H1 (cell line): ENCODE measurements around the gene PRDX2. TPM values are rescaled to one million over a fixed set of nuclear protein-coding genes. Genes with fewer than 3 reads are reported as not detected.

Experiments
- CTCF ChIA-PET: fragments of 300-600 bp; sonication (Branson Sonifier 250); formaldehyde crosslinking; loops from one replicate; lab custom pipeline; 2021; ENCODE audit not compliant: partially characterized antibody; lab: Charles Lee
- POLR2A ChIA-PET: fragments of 300-600 bp; sonication (Branson Sonifier 250); formaldehyde crosslinking; loops from one replicate; lab custom pipeline; 2021; ENCODE audit warnings: inconsistent platforms; ENCODE audit not compliant: partially characterized antibody; lab: Charles Lee
- DNase-seq, 2 experiments: peaks; one replicate each; pipeline versions ENCODE4 v3.0.0 to v3.0.0-alpha.2; 2010 to 2022; ENCODE audit warnings: low spot score in 2 of 2, low read depth in 1 of 2, mixed read lengths in 1 of 2
- FAIRE-seq: peaks from 2 replicates; lab custom pipeline; 2011; peaks lifted over from hg19 to GRCh38; lab: Jason Lieb, UNC
- H2AFZ ChIP-seq: 2 replicates; pipeline ENCODE4 v1.8.1; 2012; ENCODE audit warnings: low read length, inconsistent platforms
- H2AK5ac ChIP-seq: 2 replicates; pipeline ENCODE4 v1.6.1; 2013; ENCODE audit warnings: low read depth, low read length
- H2BK120ac ChIP-seq: replicated peaks from 2 replicates; pipeline ENCODE3; 2013; ENCODE audit warnings: low read depth, low read length, inconsistent platforms
- H2BK12ac ChIP-seq: 2 replicates; pipeline ENCODE4 v1.6.1; 2013; ENCODE audit warnings: low read depth, low read length
- H2BK15ac ChIP-seq: 2 replicates; pipeline ENCODE4 v1.6.1; 2013; ENCODE audit warnings: low read length
- H2BK20ac ChIP-seq: 2 replicates; pipeline ENCODE4 v1.6.1; 2013; ENCODE audit warnings: low read length
- H2BK5ac ChIP-seq: 2 replicates; pipeline ENCODE4 v1.6.1; 2013; ENCODE audit warnings: low read depth, low read length
- H3K14ac ChIP-seq: 2 replicates; pipeline ENCODE4 v1.6.1; 2013; ENCODE audit warnings: inconsistent platforms; ENCODE audit not compliant: insufficient read length
- H3K18ac ChIP-seq: 2 replicates; pipeline ENCODE4 v1.6.1; 2013; ENCODE audit warnings: low read length; ENCODE audit errors: extremely low read depth
- H3K23ac ChIP-seq: 2 replicates; pipeline ENCODE4 v1.6.1; 2013; ENCODE audit warnings: inconsistent platforms; ENCODE audit not compliant: insufficient read length
- H3K23me2 ChIP-seq: 2 replicates; pipeline ENCODE4 v1.6.1; 2013; ENCODE audit warnings: low read depth, low read length
- H3K27ac ChIP-seq: 2 replicates; pipeline ENCODE4 v1.6.1; 2011; ENCODE audit warnings: low read depth, low read length, inconsistent platforms
- H3K27me3 ChIP-seq, 4 experiments: replicated peaks in 1 of 4; 1 replicate in 1 of 4; 2 replicates in 3 of 4; pipeline versions ENCODE4 v1.6.1 to v1.8.1; 2011 to 2013; ENCODE audit warnings: low read length in 3 of 4, mild to moderate bottlenecking in 3 of 4, inconsistent platforms in 2 of 4, mixed read lengths in 2 of 4, moderate library complexity in 1 of 4; ENCODE audit not compliant: control insufficient read depth in 3 of 4, insufficient read depth in 3 of 4; ENCODE audit errors: extremely low read depth in 1 of 4
- H3K36me3 ChIP-seq, 4 experiments: 2 replicates each; pipeline versions ENCODE4 v1.6.1 to v1.8.1; 2011 to 2013; ENCODE audit warnings: mild to moderate bottlenecking in 4 of 4, low read length in 3 of 4, moderate library complexity in 2 of 4, control low read depth in 1 of 4, inconsistent platforms in 1 of 4; ENCODE audit not compliant: insufficient read depth in 4 of 4, control insufficient read depth in 2 of 4
- H3K4ac ChIP-seq: replicated peaks from 2 replicates; pipeline ENCODE3; 2013; ENCODE audit warnings: low read length, low read depth, mixed read lengths, inconsistent platforms; ENCODE audit not compliant: insufficient read length
- H3K4me1 ChIP-seq, 4 experiments: replicated peaks in 1 of 4; 1 replicate in 1 of 4; 2 replicates in 3 of 4; pipeline versions ENCODE4 v1.6.1 to v1.8.1; 2011 to 2013; ENCODE audit warnings: low read length in 3 of 4, inconsistent platforms in 2 of 4, mixed read lengths in 1 of 4; ENCODE audit not compliant: insufficient read depth in 4 of 4, control insufficient read depth in 3 of 4
- H3K4me2 ChIP-seq, 2 experiments: 2 replicates each; pipeline versions ENCODE4 v1.6.1 to v1.8.1; 2011 to 2013; ENCODE audit warnings: low read depth in 2 of 2, low read length in 2 of 2, control low read depth in 1 of 2, inconsistent platforms in 1 of 2, mild to moderate bottlenecking in 1 of 2; ENCODE audit not compliant: insufficient read depth in 1 of 2
- H3K4me3 ChIP-seq, 4 experiments: fragments of 200-600, 300-600 bp in 1 of 4; sonication (generic), shearing (Covaris generic), sonication (Bioruptor Twin) in 1 of 4; 2 replicates each; pipeline versions ENCODE4 v1.5.1 to v1.8.1; 2011 to 2016; ENCODE audit warnings: low read length in 4 of 4, low read depth in 3 of 4, control low read depth in 2 of 4, inconsistent platforms in 2 of 4, mild to moderate bottlenecking in 2 of 4, mixed read lengths in 1 of 4, moderate library complexity in 1 of 4; ENCODE audit not compliant: insufficient read depth in 2 of 4; ENCODE audit errors: extremely low read depth in 1 of 4
- H3K56ac ChIP-seq: replicated peaks from 2 replicates; pipeline ENCODE3; 2013; ENCODE audit warnings: low read depth, mild to moderate bottlenecking, mixed read lengths, low read length, inconsistent platforms; ENCODE audit not compliant: insufficient read length
- H3K79me1 ChIP-seq: 2 replicates; pipeline ENCODE4 v1.6.1; 2013; ENCODE audit warnings: low read depth, low read length, control low read depth
- H3K79me2 ChIP-seq, 2 experiments: 2 replicates each; pipeline versions ENCODE4 v1.6.1 to v1.8.1; 2012 to 2013; ENCODE audit warnings: low read length in 2 of 2, mild to moderate bottlenecking in 2 of 2, inconsistent platforms in 1 of 2; ENCODE audit not compliant: insufficient read depth in 2 of 2, control insufficient read depth in 1 of 2
- H3K9ac ChIP-seq, 4 experiments: replicated peaks in 1 of 4; 1 replicate in 1 of 4; 2 replicates in 3 of 4; pipeline versions ENCODE4 v1.6.1 to v1.8.1; 2011 to 2013; ENCODE audit warnings: low read depth in 3 of 4, low read length in 3 of 4, control low read depth in 2 of 4, mild to moderate bottlenecking in 2 of 4, moderate library complexity in 2 of 4, inconsistent platforms in 1 of 4; ENCODE audit errors: extremely low read depth in 1 of 4
- H3K9me3 ChIP-seq, 2 experiments: 2 replicates each; pipeline versions ENCODE4 v1.6.1 to v1.8.1; 2012 to 2013; ENCODE audit warnings: mild to moderate bottlenecking in 2 of 2, moderate library complexity in 2 of 2, control low read depth in 1 of 2, inconsistent platforms in 1 of 2, low read depth in 1 of 2, low read length in 1 of 2, mixed read lengths in 1 of 2; ENCODE audit not compliant: insufficient read depth in 2 of 2
- H4K20me1 ChIP-seq, 2 experiments: replicated peaks in 1 of 2; 2 replicates each; pipeline versions ENCODE3 to v1.8.1; 2011 to 2013; ENCODE audit warnings: inconsistent platforms in 2 of 2, low read length in 2 of 2, mild to moderate bottlenecking in 1 of 2; ENCODE audit not compliant: insufficient read depth in 2 of 2, control insufficient read depth in 1 of 2
- H4K5ac ChIP-seq: 2 replicates; pipeline ENCODE4 v1.6.1; 2013; ENCODE audit warnings: low read length, low read depth, mixed read lengths, inconsistent platforms; ENCODE audit not compliant: insufficient read length
- H4K8ac ChIP-seq: 2 replicates; pipeline ENCODE4 v1.8.0; 2013; ENCODE audit warnings: mild to moderate bottlenecking, moderate library complexity, low read length, inconsistent platforms; ENCODE audit not compliant: insufficient read depth; ENCODE audit errors: extremely low read depth
- H4K91ac ChIP-seq: replicated peaks from 2 replicates; pipeline ENCODE3; 2013; ENCODE audit warnings: low read length, mixed read lengths, inconsistent platforms; ENCODE audit not compliant: insufficient read length
- CBX5 ChIP-seq: fragments of 300-800, 300-1000 bp; sonication (generic); IDR thresholded peaks from 2 replicates; pipeline ENCODE4 v1.7.1; 2016; ENCODE audit warnings: antibody characterized with exemption, low read length, low read depth
- KDM4A ChIP-seq: IDR thresholded peaks from one replicate; pipeline ENCODE4 v1.7.1; 2012; ENCODE audit warnings: low read depth, mild to moderate bottlenecking, moderate library complexity, low read length, inconsistent platforms; ENCODE audit not compliant: severe bottlenecking
- RBBP5 ChIP-seq: IDR thresholded peaks from 2 replicates; pipeline ENCODE4 v1.7.1; 2012; ENCODE audit warnings: low read depth, mild to moderate bottlenecking, inconsistent platforms, low read length, moderate library complexity, borderline replicate concordance
- RXRA ChIP-seq: IDR thresholded peaks from 2 replicates; pipeline ENCODE4 v1.6.1; 2011; ENCODE audit warnings: low read depth, mild to moderate bottlenecking, low read length, moderate library complexity; ENCODE audit not compliant: insufficient read depth
- SAP30 ChIP-seq: fragments of 300-600 bp; sonication (generic); IDR thresholded peaks from 2 replicates; pipeline ENCODE4 v1.7.1; 2012; ENCODE audit warnings: low read length, moderate library complexity, mild to moderate bottlenecking, inconsistent platforms; ENCODE audit not compliant: insufficient read depth, insufficient replicate concordance
- TEAD4 ChIP-seq: IDR thresholded peaks from 2 replicates; pipeline ENCODE4 v1.6.1; 2012; ENCODE audit warnings: low read depth, low read length, inconsistent platforms, mixed read lengths
- WGBS, 2 experiments: shearing (Covaris generic) in 1 of 2; methylation state at CpG; one replicate each; pipeline versions ENCODE4 v1.1.6 to v1.1.7; 2013 to 2015; ENCODE audit warnings: low lambda C conversion rate in 2 of 2, mixed read lengths in 2 of 2, inconsistent platforms in 1 of 2, low coverage in 1 of 2, missing lambda C conversion rate in 1 of 2; ENCODE audit not compliant: insufficient replicate concordance in 2 of 2, insufficient coverage in 1 of 2, insufficient read length in 1 of 2; ENCODE audit errors: extremely low coverage in 1 of 2, missing lambda C conversion rate in 1 of 2; 5-methylcytosine and 5-hydroxymethylcytosine counted together
- polyA plus RNA-seq, 7 experiments: library from polyadenylated mRNA; depleted of rRNA in 3 of 7; stranded (reverse) in 5 of 7; unstranded in 2 of 7; fragments of >200 nt in 5 of 7; fragments of 200-250 nt in 2 of 7; gene quantifications; 1 replicate in 5 of 7; 2 replicates in 1 of 7; 4 replicates in 1 of 7; pipeline versions ENCODE4 v1.2.1 to v1.2.3, GENCODE V29; 2011 to 2013; ENCODE audit warnings: missing spikeins in 2 of 7, mixed read lengths in 2 of 7
- total RNA-seq: library from RNA; stranded (reverse); fragmentation: NEBNext Ultra II Directional; extraction: Animal tissue kit (Norgen Biotek cat#: 25700); gene quantifications from 2 replicates; pipeline ENCODE4 v1.2.1, GENCODE V29; 2021
- TF ChIP-seq, protein P1 (sequence below): IDR thresholded peaks from 2 replicates; pipeline ENCODE4 v1.6.1; 2011; ENCODE audit warnings: low read length, improper control_type of control experiment

The PRDX2 gene
- total and polyA plus RNA-seq, 2 of the 8 experiments (the other 6 are each of a cell fraction or from before 2014, with no cell fraction given) = 380 to 748 TPM

DNA sequence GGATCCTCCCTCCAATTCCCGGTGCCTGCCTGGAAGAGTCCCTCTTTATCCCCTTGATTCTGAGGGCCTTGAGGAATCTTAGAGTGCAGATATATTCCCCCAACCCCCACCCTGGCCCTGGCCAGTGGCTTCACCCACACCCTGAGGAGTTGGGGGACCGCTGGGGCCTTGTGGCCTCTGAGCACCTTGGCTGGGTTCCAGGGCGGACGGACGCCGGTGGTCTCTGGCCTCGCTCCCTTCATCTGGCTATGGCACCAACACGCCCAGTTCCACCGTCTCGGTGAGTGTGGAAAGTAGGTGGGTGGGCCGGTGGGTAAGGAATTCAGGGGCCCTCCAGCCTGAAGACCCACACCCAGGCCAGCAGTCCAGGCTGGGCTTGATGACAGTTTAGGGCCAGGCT lies 41.7 kb upstream of the PRDX2 start:
- peaks cover 0 to 9% of the 10 kb centered on the region in 2 experiments; a peak in 2 of 4 replicates for H3K79me2 ChIP-seq
- H2AFZ ChIP-seq = no peak overlapping the region
- peaks cover 8 to 24% of the 10 kb centered on the region in 2 experiments for H4K20me1 ChIP-seq
- peaks cover 6 to 31% (median 10%) of the 10 kb centered on the region in 4 experiments for H3K4me1 ChIP-seq
- CTCF ChIA-PET = no interaction called here
- no peaks in the 10 kb centered on the region for H3K9me3 ChIP-seq
- POLR2A ChIA-PET = no interaction called here
- no peak overlapping the region for H2BK120ac ChIP-seq
- H2BK15ac ChIP-seq = no peak overlapping the region
- H3K79me1 ChIP-seq = peaks cover 11% of the 10 kb centered on the region
- TF ChIP-seq SAP30 (no peak), KDM4A (no peak), CBX5 (no peak), TEAD4 (no peak), RBBP5 (no peak), RXRA (no peak)
- TF ChIP-seq, protein P1, sequence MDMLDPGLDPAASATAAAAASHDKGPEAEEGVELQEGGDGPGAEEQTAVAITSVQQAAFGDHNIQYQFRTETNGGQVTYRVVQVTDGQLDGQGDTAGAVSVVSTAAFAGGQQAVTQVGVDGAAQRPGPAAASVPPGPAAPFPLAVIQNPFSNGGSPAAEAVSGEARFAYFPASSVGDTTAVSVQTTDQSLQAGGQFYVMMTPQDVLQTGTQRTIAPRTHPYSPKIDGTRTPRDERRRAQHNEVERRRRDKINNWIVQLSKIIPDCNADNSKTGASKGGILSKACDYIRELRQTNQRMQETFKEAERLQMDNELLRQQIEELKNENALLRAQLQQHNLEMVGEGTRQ = no peak
- WGBS, 2 experiments = 91% methylated on average over 11 of the region's 11 CpGs; no CpG with 5 or more reads in 1 of the 2 experiments
- no peak overlapping the region for H3K18ac ChIP-seq
- peaks cover 0 to 3% (median 0%) of the 10 kb centered on the region in 4 experiments; a peak in 1 of 8 replicates for H3K36me3 ChIP-seq
- FAIRE-seq (no peak), DNase-seq (no peak)
- no peak overlapping the region for H4K5ac ChIP-seq
- peaks cover 13% of the 10 kb centered on the region for H3K23me2 ChIP-seq
- H3K9ac ChIP-seq = no peak overlapping the region
- no peak overlapping the region for H3K23ac ChIP-seq
- no peak overlapping the region for H2BK12ac ChIP-seq
- no peak overlapping the region for H2BK20ac ChIP-seq
- H3K27ac ChIP-seq = no peak overlapping the region
- no peak overlapping the region for H2AK5ac ChIP-seq
- no peak overlapping the region for H3K4ac ChIP-seq
- no peak overlapping the region for H2BK5ac ChIP-seq
- H3K56ac ChIP-seq = no peak overlapping the region
- no peak overlapping the region for H4K8ac ChIP-seq
- no peak overlapping the region for H3K4me2 ChIP-seq
- no peak overlapping the region for H3K14ac ChIP-seq
- no peaks in the 10 kb centered on the region; a peak in 1 of 7 replicates for H3K27me3 ChIP-seq
- H4K91ac ChIP-seq = no peak overlapping the region
- H3K4me3 ChIP-seq = no peak overlapping the region
